Measurements from ENCODE around the gene SPOCK1.
"Not testable (repeated sequence)": the region's sequence is repeated elsewhere in the genome, so short reads cannot be mapped to it uniquely, and the experiment has no call there.

SPOCK1 gene

GRCh38 chr5:137498736-137499505 lies at the start of gene SPOCK1:
TSS of gene SPOCK1 (minus strand) at chr5:137499326.
- intact Hi-C loops (cut with DNase I): loop anchor here (1.0 to 5.0 kb wide), 4 partner anchors 37 to 696 kb away; no protein-coding TSS in a partner anchor
- peak; percentile 64 to 97 (median 74) for DNase-seq

DNA sequence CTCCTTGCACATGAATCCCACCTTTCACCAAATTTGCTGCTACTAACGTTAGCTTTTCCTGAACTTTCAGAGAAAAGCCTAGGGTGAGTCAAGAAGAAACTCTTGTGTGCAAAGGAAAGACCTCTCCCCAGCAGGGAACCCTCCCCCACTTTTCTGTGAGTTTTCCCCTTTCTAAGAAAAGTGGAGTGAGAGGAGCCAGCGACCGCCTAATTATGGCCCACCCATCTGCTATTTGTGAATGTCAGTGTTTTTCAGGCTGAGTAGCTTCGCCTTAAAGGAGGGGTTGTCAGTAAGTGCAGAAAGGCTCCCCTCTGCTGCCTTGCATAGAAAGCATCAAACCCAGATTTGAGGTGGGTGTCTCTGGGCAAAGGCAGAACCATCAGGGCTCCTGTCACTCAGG lies 46.8 kb upstream of the SPOCK1 start:
- DNase-seq: no peak
- intact Hi-C loops (cut with DNase I): no loop called here

DNA sequence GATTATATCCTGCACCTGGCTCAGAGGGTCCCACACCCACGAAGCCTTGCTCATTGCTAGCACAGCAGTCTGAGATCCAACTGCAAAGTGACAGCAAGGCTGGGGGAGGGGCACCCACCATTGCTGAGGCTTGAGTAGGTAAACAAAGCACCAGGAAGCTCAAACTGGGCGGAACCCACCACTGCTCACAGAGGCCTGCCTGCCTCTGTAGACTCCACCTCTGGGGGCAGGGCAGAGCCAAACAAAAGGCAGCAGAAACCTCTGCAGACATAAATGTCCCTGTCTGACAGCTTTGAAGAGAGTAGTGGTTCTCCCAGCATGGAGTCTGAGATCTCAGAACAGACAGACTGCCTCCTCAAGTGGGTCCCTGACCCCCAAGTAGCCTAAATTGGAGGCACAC lies 36.3 kb upstream of the SPOCK1 start:
- DNase-seq; intact Hi-C loops (cut with DNase I): not testable (repeated sequence)

DNA sequence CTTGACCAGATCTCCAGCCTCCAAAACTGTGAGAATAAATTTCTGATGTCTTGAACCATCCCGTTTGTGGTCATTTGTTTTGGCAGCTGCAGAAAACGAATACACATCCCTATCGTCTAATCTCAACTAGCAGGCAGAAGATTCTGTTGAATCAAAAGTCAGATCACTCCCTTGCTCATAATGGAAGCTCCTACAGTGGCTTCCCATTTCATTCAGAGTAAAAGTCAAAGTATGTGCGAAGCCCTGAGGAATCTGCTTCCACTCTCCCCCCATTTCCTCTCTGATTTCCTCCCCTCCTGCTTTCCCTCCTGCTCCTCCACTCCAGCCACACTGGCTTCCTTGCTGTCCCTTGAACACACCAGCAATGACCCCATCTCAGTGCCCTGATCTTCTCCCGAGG lies 34.8 kb upstream of the SPOCK1 start:
- DNase-seq: no peak
- intact Hi-C loops (cut with DNase I): no loop called here

GRCh38 chr5:137531266-137531665 lies 32.1 kb upstream of the SPOCK1 start:
- intact Hi-C loops (cut with DNase I): no loop called here
- no peak for DNase-seq

DNA sequence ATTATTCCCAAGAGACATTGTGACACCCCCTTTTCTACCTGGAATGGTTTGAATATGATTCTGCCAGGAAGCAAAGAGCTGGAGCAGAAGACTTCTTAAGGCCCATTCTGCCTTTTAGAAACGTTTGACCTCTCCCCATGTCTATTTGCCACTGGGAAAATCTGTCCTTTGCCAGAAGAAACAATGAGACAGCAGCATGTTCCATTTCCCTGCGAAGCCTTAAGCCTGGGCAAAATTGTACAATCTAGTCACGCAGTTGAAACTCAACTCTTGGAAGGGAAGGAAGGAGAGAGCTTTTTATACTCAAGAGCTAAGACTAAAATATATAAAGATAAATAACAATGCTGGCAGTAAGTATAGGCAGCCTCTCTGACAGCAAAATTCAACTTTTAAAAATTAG lies 22.1 kb upstream of the SPOCK1 start:
- no peak for DNase-seq
- intact Hi-C loops (cut with DNase I): no loop called here

GRCh38 chr5:137516961-137517360 lies 17.8 kb upstream of the SPOCK1 start:
- DNase-seq: no peak
- intact Hi-C loops (cut with DNase I): no loop called here

DNA sequence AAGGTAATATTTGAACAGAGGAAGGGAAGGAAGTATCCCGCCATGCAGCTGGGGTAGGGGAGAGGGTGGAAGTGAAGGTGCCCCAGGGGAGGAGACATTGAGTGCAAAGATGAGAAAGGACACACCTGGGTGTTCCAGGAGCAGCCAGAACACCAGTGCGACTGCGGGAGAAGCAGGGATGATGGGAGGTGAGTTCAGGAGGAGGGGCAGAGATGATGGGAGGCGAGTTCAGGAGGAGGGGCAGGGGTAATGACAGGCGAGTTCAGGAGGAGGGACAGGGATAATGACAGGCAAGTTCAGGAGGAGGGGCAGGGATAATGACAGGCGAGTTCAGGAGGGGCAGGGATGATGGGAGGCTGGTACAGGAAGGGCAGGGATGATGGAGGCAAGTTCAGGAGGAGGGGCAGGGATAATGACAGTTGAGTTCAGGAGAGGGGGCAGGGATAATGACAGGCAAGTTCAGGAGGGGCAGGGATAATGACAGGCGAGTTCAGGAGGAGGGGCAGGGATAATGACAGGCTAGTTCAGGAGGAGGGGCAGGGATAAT lies 17.2 kb upstream of the SPOCK1 start:
- intact Hi-C loops (cut with DNase I): no loop called here
- DNase-seq: no peak

DNA sequence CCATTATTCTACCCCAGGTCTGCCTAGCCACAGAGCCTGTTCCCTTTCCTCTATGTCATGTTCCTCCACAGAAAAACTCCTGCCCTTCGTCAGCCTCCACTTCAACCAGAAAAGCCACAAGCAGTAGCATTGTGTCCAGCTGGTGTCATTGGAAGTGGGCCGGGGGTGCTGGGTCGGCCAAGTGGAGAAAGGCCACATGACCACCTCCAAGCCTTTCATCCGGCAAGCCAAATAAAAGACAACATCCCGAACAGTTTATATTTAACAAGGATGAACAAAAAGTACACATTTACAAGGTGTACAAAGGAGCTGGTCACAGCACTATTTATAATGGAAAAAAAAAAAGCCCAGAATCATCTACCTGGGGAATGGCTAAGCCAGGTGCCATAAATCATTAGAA lies 16.1 kb upstream of the SPOCK1 start:
- intact Hi-C loops (cut with DNase I): no loop called here
- DNase-seq: no peak

DNA sequence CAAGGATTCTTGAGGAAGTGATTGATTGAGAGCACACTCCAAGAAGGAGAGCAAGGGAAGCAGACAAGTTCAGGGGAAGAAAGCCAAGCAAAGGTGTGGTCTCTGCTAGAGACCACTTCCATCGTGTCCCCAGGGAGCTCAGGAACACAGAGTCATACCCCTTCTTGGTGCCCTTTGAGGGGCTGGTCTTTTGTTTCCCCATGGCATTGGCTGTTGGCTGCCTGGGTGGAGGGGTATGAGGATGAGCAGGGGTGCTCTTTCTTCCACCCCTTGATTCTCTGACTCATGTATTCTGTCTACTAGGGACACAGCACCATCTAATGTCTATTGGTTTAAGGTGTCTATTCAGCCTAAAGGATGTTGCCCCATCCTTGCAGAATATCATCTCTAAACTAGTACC lies 11.5 kb upstream of the SPOCK1 start:
- DNase-seq: no peak
- intact Hi-C loops (cut with DNase I): no loop called here

- intact Hi-C loops (cut with DNase I): no loop called here
- DNase-seq: no peak
Measured at GRCh38 chr5:137507150-137507549, 8.0 kb upstream of the SPOCK1 start.

GRCh38 chr5:137506296-137506695 lies 7.2 kb upstream of the SPOCK1 start:
- DNase-seq: no peak
- intact Hi-C loops (cut with DNase I): no loop called here

- intact Hi-C loops (cut with DNase I): no loop called here
- no peak for DNase-seq
Measured at GRCh38 chr5:137504916-137505315, 5.8 kb upstream of the SPOCK1 start.

- no peak for DNase-seq
- intact Hi-C loops (cut with DNase I): no loop called here
Measured at GRCh38 chr5:137503456-137503855, 4.3 kb upstream of the SPOCK1 start.

DNA sequence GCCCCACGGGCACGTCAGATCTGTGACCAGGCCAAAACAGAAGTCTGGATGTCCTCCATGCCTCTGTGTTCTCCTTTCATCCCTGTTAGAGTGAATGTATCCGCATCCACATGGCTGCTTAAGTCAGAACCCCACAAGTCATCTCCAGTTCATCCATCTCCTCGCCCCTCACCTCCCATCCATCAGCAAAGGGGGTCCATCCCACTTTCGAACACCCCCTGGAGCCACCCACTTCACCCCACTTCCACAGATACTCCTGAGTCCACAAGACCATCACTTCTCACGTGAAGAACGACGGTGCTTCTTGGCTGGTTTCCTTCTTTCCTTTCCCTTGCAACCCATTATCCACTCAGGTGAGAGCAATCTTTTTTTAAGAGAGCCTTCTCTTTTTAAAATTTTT lies 3.5 kb upstream of the SPOCK1 start:
- DNase-seq: no peak
- intact Hi-C loops (cut with DNase I): no loop called here

GRCh38 chr5:137501846-137502406 lies 2.8 kb upstream of the SPOCK1 start:
- no peak for DNase-seq
- intact Hi-C loops (cut with DNase I): no loop called here

DNA sequence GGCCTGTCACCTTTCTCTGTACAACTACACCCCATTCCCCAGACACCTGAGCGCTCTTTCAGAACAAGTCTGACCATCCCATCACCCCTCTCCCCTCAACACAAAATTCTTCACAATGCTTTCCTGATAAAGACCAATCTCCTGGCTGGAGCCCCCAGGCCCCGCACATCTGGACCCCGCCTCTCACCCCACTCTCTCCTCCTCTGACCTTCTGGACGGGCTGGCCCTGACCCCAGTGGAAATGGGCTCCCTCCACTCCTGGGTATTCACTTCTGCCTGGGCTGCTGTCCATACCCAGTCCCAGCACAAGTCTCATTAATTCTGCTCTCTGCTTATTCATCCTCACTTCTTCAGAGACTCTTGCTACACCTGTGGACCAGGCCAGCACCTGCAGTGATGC lies 2.1 kb upstream of the SPOCK1 start:
- intact Hi-C loops (cut with DNase I): no loop called here
- DNase-seq: no peak

DNA sequence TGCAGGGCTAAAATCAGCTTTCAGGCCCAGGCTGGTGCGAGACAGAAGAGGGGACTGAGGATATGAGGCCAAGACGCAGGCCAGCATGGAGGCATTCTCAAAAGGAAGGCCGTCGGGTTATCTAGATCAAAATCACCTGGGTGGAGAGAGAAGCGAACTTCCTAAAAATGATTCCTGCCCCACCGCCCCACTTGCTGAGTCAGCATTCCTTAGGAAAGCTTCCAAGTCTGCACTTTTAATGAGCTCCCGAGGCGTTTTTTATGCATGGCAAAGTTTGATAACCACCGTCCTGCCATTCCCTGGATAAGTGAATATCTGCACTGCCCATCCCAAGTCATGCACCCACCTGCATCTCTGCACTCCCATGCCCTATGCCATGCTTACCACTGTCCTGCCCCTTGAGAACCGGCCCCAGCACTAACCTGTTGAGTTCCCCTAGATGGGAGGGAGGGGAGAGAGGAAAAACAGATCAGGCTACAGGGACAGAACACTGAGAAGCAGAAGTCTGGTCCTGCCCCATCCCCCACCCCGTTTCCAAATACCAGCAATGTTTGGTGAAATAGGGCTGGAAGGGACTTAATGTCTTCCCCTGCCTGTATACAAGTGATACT lies 1.6 kb upstream of the SPOCK1 start:
- DNase-seq: no peak
- intact Hi-C loops (cut with DNase I): no loop called here

DNA sequence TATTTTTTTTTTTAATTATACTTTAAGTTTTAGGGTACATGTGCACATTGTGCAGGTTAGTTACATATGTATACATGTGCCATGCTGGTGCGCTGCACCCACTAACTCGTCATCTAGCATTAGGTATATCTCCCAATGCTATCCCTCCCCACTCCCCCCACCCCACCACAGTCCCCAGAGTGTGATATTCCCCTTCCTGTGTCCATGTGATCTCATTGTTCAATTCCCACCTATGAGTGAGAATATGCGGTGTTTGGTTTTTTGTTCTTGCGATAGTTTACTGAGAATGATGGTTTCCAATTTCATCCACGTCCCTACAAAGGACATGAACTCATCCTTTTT lies 351 bp upstream of the SPOCK1 start:
- not testable (repeated sequence) for DNase-seq

DNA sequence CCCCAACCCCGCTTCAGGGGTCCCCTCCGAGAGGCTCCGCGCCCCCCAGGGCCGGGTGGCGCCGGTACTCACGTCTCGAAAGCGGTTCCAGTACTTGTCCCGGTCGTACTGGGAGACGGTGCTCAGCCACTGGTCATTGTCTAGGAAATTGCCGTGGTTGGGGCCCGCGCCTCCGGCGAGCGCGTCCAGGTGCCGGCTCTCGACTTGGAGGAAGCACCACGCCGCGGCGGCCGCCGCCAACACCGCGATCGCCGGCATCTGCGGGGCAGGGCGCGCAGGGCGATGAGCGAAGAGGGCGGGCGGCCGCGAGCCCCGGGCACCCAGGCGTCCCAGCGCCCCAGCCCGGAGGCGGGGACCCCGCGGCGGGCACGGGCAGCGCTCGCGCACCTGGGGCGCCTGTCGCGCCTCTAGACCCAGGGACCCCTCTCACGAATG lies 808 bp downstream of the SPOCK1 start:
- peak in 9 of 10 donors; percentile 11 to 91 (median 39) for DNase-seq

More for the DNA sequence above, 351 bp upstream of the SPOCK1 start:
- intact Hi-C loops (cut with DNase I): loop anchor here (1.0 to 5.0 kb wide), 4 partner anchors 37 to 697 kb away; no protein-coding TSS in a partner anchor

More for the DNA sequence above, 808 bp downstream of the SPOCK1 start:
- intact Hi-C loops (cut with DNase I): loop anchor here (2.0 to 5.0 kb wide), 3 partner anchors 36 to 696 kb away; no protein-coding TSS in a partner anchor
